NB4 (cell line): Measurements from ENCODE around the gene ZFP62.

Source experiments
- MYC ChIP-seq: IDR thresholded peaks from 2 replicates; pipeline ENCODE4 v1.6.1; 2011; ENCODE audit warnings: low read depth, low read length
- TF ChIP-seq, protein P1 (sequence below): IDR thresholded peaks from one replicate; pipeline ENCODE4 v1.5.1; 2012; ENCODE audit warnings: low read depth, low read length

DNA sequence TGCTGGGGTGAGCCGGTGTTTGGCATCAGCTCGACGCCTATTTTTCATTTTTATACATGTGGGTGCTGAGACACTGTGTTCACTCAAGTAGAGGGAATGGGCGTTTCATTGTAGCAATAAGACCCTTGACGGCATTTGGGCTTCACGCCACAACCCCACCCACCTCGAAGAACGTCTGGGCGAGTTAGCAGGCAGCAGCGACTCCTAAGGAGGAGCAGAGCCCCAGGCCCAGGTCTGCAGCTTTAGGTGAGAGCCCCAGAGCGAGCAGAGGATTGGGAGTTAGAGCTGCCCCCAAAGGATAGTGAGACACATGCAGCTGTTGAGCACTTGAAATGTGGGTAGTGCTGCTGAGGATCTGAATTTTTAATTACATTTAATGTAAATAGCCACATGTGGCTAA, 1.6 kb upstream of the ZFP62 start:
- TF ChIP-seq, protein P1, sequence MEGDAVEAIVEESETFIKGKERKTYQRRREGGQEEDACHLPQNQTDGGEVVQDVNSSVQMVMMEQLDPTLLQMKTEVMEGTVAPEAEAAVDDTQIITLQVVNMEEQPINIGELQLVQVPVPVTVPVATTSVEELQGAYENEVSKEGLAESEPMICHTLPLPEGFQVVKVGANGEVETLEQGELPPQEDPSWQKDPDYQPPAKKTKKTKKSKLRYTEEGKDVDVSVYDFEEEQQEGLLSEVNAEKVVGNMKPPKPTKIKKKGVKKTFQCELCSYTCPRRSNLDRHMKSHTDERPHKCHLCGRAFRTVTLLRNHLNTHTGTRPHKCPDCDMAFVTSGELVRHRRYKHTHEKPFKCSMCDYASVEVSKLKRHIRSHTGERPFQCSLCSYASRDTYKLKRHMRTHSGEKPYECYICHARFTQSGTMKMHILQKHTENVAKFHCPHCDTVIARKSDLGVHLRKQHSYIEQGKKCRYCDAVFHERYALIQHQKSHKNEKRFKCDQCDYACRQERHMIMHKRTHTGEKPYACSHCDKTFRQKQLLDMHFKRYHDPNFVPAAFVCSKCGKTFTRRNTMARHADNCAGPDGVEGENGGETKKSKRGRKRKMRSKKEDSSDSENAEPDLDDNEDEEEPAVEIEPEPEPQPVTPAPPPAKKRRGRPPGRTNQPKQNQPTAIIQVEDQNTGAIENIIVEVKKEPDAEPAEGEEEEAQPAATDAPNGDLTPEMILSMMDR, result no peak
- TF ChIP-seq MYC, result no peak
